CD8-positive, alpha-beta memory T cell (primary cell): ENCODE measurements around the gene IQCE. TPM values are rescaled to one million over a fixed set of nuclear protein-coding genes. Genes with fewer than 3 reads are reported as not detected.

Source experiments
- CTCF ChIA-PET: fragments of 350-600 bp; sonication (Branson Sonifier 250); formaldehyde crosslinking; loops from one replicate; lab custom pipeline; 2021; ENCODE audit warnings: antibody characterized with exemption; lab: Charles Lee
- POLR2A ChIA-PET: fragments of 350-600 bp; sonication (Branson Sonifier 250); formaldehyde crosslinking; loops from one replicate; lab custom pipeline; 2021; ENCODE audit warnings: antibody characterized with exemption; lab: Charles Lee
- DNase-seq, 5 donors: peaks; one replicate each; pipeline versions ENCODE4 v3.0.0 to v3.0.0-alpha.2; 2020 to 2022; ENCODE audit warnings: mixed read lengths in 1 of 5
- H3K27ac ChIP-seq: one replicate; pipeline ENCODE4 v1.7.0; 2013; ENCODE audit warnings: low read depth, mild to moderate bottlenecking, low read length, moderate library complexity
- H3K27me3 ChIP-seq: 2 replicates; pipeline ENCODE4 v1.7.0; 2013; ENCODE audit warnings: low read length, mild to moderate bottlenecking; ENCODE audit not compliant: insufficient read depth, poor library complexity, severe bottlenecking
- H3K36me3 ChIP-seq: 2 replicates; pipeline ENCODE4 v1.7.0; 2013; ENCODE audit warnings: mild to moderate bottlenecking, low read length, moderate library complexity; ENCODE audit not compliant: insufficient read depth
- H3K4me1 ChIP-seq: 2 replicates; pipeline ENCODE4 v1.7.0; 2013; ENCODE audit warnings: mild to moderate bottlenecking, low read length, moderate library complexity; ENCODE audit not compliant: insufficient read depth
- H3K4me3 ChIP-seq: 2 replicates; pipeline ENCODE4 v1.7.0; 2013; ENCODE audit warnings: mild to moderate bottlenecking, low read length
- H3K9me3 ChIP-seq: 2 replicates; pipeline ENCODE4 v1.7.0; 2013; ENCODE audit warnings: mild to moderate bottlenecking, low read length
- H3K27ac Mint-ChIP-seq, 8 donors: one replicate each; pipeline ENCODE4 v1.8.0; 2020 to 2021; ENCODE audit warnings: mixed read lengths in 8 of 8, mild to moderate bottlenecking in 6 of 8, inconsistent platforms in 3 of 8, moderate library complexity in 3 of 8
- H3K27me3 Mint-ChIP-seq, 2 donors: one replicate each; pipeline ENCODE4 v1.8.0; 2020 to 2021; ENCODE audit warnings: mixed read lengths in 2 of 2, mild to moderate bottlenecking in 1 of 2, moderate library complexity in 1 of 2
- H3K36me3 Mint-ChIP-seq, 3 donors: one replicate each; pipeline ENCODE4 v1.8.0; 2020 to 2021; ENCODE audit warnings: mixed read lengths in 3 of 3, inconsistent platforms in 1 of 3, mild to moderate bottlenecking in 1 of 3
- H3K4me1 Mint-ChIP-seq, 3 donors: one replicate each; pipeline ENCODE4 v1.8.0; 2020 to 2021; ENCODE audit warnings: mixed read lengths in 3 of 3, inconsistent platforms in 1 of 3, mild to moderate bottlenecking in 1 of 3
- H3K4me3 Mint-ChIP-seq, 7 donors: one replicate each; pipeline ENCODE4 v1.8.0; 2020 to 2021; ENCODE audit warnings: mixed read lengths in 7 of 7, mild to moderate bottlenecking in 6 of 7, moderate library complexity in 4 of 7, inconsistent platforms in 2 of 7
- H3K9me3 Mint-ChIP-seq, 5 donors: one replicate each; pipeline ENCODE4 v1.8.0; 2020 to 2022; ENCODE audit warnings: mixed read lengths in 5 of 5, mild to moderate bottlenecking in 3 of 5, moderate library complexity in 2 of 5, inconsistent platforms in 1 of 5
- polyA plus RNA-seq: library from polyadenylated mRNA; unstranded; fragments of 300-500 nt; fragmentation: Illumina TruSeq; gene quantifications from one replicate; pipeline ENCODE4 v1.2.3, GENCODE V29; 2021
- total RNA-seq, 2 experiments: library from RNA; stranded (reverse); gene quantifications; one replicate each; pipeline ENCODE4 v1.2.3, GENCODE V29; 2021

IQCE gene
- total and polyA plus RNA-seq, 3 experiments from 2014 or later = 4.1 to 10.4 (median 9.6) TPM

- H3K9me3 ChIP-seq = no peaks in the 10 kb centered on the region
- Mint-ChIP-seq H3K9me3 (no peaks in the 10 kb centered on the region), H3K36me3 (peaks cover 0 to 39% (median 24%) of the 10 kb centered on the region in 3 donors), H3K27ac (no peak overlapping the region), H3K27me3 (no peaks in the 10 kb centered on the region), H3K4me1 (no peaks in the 10 kb centered on the region), H3K4me3 (no peak overlapping the region)
- DNase-seq = no peak
- H3K36me3 ChIP-seq = no peaks in the 10 kb centered on the region
- H3K27ac ChIP-seq = no peak overlapping the region
- ChIA-PET CTCF (no interaction called here), POLR2A (no interaction called here)
- no peaks in the 10 kb centered on the region for H3K4me1 ChIP-seq
- no peak overlapping the region for H3K4me3 ChIP-seq
- H3K27me3 ChIP-seq = no peaks in the 10 kb centered on the region
These were observed 16.4 kb downstream of the IQCE start for GRCh38 chr7:2575046-2575732.

- Mint-ChIP-seq H3K27me3 (no peaks in the 10 kb centered on the region), H3K4me3 (no peak overlapping the region), H3K27ac (peak overlapping the region in 1 of 8 donors; percentile 35), H3K9me3 (no peaks in the 10 kb centered on the region), H3K4me1 (no peaks in the 10 kb centered on the region), H3K36me3 (peaks cover 0 to 39% (median 24%) of the 10 kb centered on the region in 3 donors)
- CTCF ChIA-PET = no interaction called here
- DNase-seq = no peak
- no peaks in the 10 kb centered on the region for H3K4me1 ChIP-seq
- no peaks in the 10 kb centered on the region for H3K36me3 ChIP-seq
- no peak overlapping the region for H3K27ac ChIP-seq
- POLR2A ChIA-PET = no interaction called here
- no peaks in the 10 kb centered on the region for H3K9me3 ChIP-seq
- no peak overlapping the region for H3K4me3 ChIP-seq
- no peaks in the 10 kb centered on the region for H3K27me3 ChIP-seq
These were observed 17.1 kb downstream of the IQCE start for GRCh38 chr7:2575733-2576340.

DNA sequence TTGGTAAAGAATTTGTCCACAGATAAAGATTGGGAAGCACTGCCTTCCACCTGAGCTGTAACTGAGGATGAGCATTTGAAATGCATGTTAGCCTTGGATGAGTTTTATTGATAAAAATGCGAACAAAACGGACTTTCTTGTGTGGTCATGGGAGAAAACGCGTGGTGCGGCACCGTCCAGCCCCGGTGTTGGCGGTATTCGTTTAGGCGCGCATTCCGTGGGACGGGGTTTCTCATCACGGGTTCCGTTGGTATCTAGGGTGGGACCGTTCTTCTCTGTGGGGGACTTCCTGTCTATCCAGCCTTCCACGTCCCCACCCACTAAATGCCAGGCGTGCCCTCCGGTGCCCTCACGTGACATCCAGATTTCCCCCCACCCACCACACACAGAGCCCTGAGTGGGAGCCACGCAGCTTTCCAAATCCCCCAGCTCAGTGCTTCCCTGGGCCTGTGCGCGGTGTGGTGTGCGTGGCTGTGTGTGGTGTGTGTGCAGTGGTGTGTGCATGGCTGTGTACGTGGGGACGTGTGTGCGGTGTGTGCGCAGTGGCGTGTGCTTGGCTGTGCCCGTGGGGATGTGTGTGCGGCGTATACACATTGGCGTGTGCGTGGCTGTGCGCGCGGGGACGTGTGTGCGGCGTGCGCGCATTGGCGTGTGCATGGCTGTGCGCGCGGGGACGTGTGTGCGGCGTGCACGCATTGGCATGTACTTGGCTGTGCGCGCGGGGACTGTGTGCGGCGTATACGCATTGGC lies 18.1 kb downstream of the IQCE start:
- no peaks in the 10 kb centered on the region for H3K4me1 Mint-ChIP-seq
- H3K27me3 Mint-ChIP-seq = no peaks in the 10 kb centered on the region
- Histone ChIP-seq H3K27me3 (no peaks in the 10 kb centered on the region), H3K4me3 (no peak overlapping the region), H3K9me3 (no peaks in the 10 kb centered on the region), H3K27ac (no peak overlapping the region), H3K4me1 (no peaks in the 10 kb centered on the region), H3K36me3 (no peaks in the 10 kb centered on the region)
- H3K36me3 Mint-ChIP-seq = peaks cover 0 to 35% (median 24%) of the 10 kb centered on the region in 3 donors
- POLR2A ChIA-PET = no interaction called here
- H3K27ac Mint-ChIP-seq = no peak overlapping the region
- CTCF ChIA-PET = no interaction called here
- no peaks in the 10 kb centered on the region for H3K9me3 Mint-ChIP-seq
- no peak for DNase-seq
- no peak overlapping the region for H3K4me3 Mint-ChIP-seq

DNA sequence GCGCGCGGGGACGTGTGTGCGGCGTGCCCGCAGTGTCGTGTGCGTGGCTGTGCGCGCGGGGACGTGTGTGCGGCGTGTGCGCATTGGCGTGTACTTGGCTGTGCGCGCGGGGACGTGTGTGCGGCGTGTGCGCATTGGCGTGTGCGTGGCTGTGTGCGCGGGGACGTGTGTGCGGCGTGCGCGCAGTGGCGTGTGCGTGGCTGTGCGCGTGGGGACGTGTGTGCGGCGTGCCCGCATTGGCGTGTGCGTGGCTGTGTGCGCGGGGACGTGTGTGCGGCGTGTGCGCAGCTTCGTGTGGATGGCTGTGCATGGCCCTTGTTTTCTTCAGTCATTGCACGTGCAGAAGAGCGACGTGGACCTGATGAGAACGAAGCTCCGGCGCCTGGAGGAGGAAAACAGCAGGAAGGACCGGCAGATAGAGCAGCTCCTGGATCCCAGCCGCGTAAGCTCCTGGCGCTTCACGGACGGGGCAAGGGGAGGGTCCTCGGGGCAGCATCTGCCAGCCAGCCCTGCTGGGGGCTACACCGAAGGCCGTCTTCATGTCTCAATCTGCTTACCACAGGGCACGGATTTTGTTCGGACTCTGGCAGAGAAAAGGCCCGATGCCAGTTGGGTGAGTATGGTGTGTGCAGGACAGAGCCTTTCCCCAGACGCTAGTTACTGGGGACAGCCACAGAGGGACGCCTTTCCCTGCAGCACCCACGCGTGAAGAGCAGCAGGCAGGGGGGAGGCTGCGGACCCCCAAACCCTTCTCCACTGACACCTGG lies 19.3 kb downstream of the IQCE start:
- no peaks in the 10 kb centered on the region for H3K27me3 ChIP-seq
- no peak overlapping the region for H3K4me3 ChIP-seq
- Mint-ChIP-seq H3K27me3 (no peaks in the 10 kb centered on the region), H3K4me3 (no peak overlapping the region), H3K9me3 (no peaks in the 10 kb centered on the region), H3K36me3 (peaks cover 0 to 25% (median 22%) of the 10 kb centered on the region in 3 donors), H3K4me1 (no peaks in the 10 kb centered on the region), H3K27ac (no peak overlapping the region)
- ChIA-PET POLR2A (no interaction called here), CTCF (no interaction called here)
- no peak for DNase-seq
- H3K9me3 ChIP-seq = no peaks in the 10 kb centered on the region
- H3K4me1 ChIP-seq = no peaks in the 10 kb centered on the region
- no peak overlapping the region for H3K27ac ChIP-seq
- no peaks in the 10 kb centered on the region for H3K36me3 ChIP-seq

GRCh38 chr7:2580636-2581035 lies 21.9 kb downstream of the IQCE start:
- Histone ChIP-seq H3K4me3 (no peak overlapping the region), H3K27me3 (no peaks in the 10 kb centered on the region), H3K36me3 (no peaks in the 10 kb centered on the region), H3K4me1 (no peaks in the 10 kb centered on the region), H3K27ac (no peak overlapping the region), H3K9me3 (no peaks in the 10 kb centered on the region)
- no peak for DNase-seq
- Mint-ChIP-seq H3K27me3 (no peaks in the 10 kb centered on the region), H3K4me3 (no peak overlapping the region), H3K36me3 (peaks cover 0 to 14% (median 13%) of the 10 kb centered on the region in 3 donors), H3K9me3 (no peaks in the 10 kb centered on the region), H3K27ac (no peak overlapping the region), H3K4me1 (no peaks in the 10 kb centered on the region)
- POLR2A ChIA-PET = no interaction called here
- CTCF ChIA-PET = no interaction called here

DNA sequence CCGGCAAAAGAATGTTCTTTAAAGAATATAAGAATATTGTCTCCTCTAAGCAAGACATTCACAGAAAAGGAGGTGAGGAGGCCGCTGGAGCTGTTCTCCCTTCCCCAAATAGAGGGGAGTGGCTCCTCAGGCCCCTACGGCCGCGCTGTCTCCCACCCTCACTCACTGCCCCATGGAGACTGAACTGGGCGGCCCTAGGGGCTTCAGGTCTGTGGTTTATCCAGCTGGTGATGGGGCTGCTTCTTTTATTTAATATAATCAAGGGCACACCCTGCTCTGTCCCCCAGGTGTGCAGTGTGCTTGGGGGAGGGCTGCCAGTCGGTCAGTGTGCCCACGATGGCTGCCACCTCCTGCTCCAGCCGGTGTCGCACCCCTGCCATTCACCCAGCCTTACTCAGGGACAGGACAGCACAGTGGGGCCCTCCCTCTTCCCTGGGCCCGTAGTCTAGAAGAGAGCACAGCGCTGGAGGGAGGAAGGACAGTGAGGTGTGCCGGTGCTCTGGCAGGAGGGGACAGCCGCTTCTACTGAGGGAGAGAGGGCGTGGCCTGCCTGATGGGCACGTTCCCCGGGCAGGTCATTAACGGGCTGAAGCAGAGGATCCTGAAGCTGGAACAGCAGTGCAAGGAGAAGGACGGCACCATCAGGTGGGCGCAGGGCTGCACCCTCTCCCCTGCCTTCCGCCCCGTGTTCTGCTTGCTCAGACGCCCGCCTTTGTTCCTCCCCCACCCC lies 23.4 kb downstream of the IQCE start:
- no peak overlapping the region for H3K27ac Mint-ChIP-seq

GRCh38 chr7:2583798-2584580 lies 25.2 kb downstream of the IQCE start:
- Histone ChIP-seq H3K4me1 (no peaks in the 10 kb centered on the region), H3K9me3 (no peaks in the 10 kb centered on the region), H3K27me3 (no peaks in the 10 kb centered on the region), H3K36me3 (no peaks in the 10 kb centered on the region), H3K4me3 (no peak overlapping the region), H3K27ac (no peak overlapping the region)
- Mint-ChIP-seq H3K27ac (no peak overlapping the region), H3K4me1 (no peaks in the 10 kb centered on the region), H3K36me3 (peaks cover 0 to 10% (median 7%) of the 10 kb centered on the region in 3 donors), H3K27me3 (no peaks in the 10 kb centered on the region), H3K4me3 (no peak overlapping the region), H3K9me3 (no peaks in the 10 kb centered on the region)
- CTCF ChIA-PET = no interaction called here
- POLR2A ChIA-PET = no interaction called here
- DNase-seq = no peak

More for the DNA sequence above, 23.4 kb downstream of the IQCE start:
- no peak overlapping the region for H3K27ac ChIP-seq
- H3K36me3 Mint-ChIP-seq = peaks cover 0 to 10% (median 8%) of the 10 kb centered on the region in 3 donors
- ChIA-PET CTCF (no interaction called here), POLR2A (no interaction called here)
- no peaks in the 10 kb centered on the region for H3K4me1 ChIP-seq
- no peaks in the 10 kb centered on the region for H3K27me3 Mint-ChIP-seq
- H3K9me3 Mint-ChIP-seq = no peaks in the 10 kb centered on the region
- no peaks in the 10 kb centered on the region for H3K9me3 ChIP-seq
- H3K4me3 ChIP-seq = no peak overlapping the region
- no peaks in the 10 kb centered on the region for H3K36me3 ChIP-seq
- no peak overlapping the region for H3K4me3 Mint-ChIP-seq
- H3K27me3 ChIP-seq = no peaks in the 10 kb centered on the region
- no peak for DNase-seq
- H3K4me1 Mint-ChIP-seq = no peaks in the 10 kb centered on the region
